Activated CD4-positive, alpha-beta T cell treated with anti-CD3 and anti-CD28 coated beads, Interleukin-2, amount 10 ng/mL, durations not matched to agents 24 days and 14 days (primary cell): ENCODE data around the gene CHPF2. TPM values are rescaled to one million over a fixed set of nuclear protein-coding genes. Genes with fewer than 3 reads are reported as not detected.

Experiments used
- DNase-seq: peaks from one replicate; pipeline ENCODE4 v3.0.0; 2022
- H3K27ac Mint-ChIP-seq: one replicate; pipeline ENCODE4 v1.8.0; 2022; ENCODE audit warnings: mild to moderate bottlenecking, mixed read lengths
- H3K27me3 Mint-ChIP-seq: one replicate; pipeline ENCODE4 v1.8.0; 2022; ENCODE audit warnings: mixed read lengths
- H3K36me3 Mint-ChIP-seq: one replicate; pipeline ENCODE4 v1.8.0; 2022; ENCODE audit warnings: low read depth, mild to moderate bottlenecking, mixed read lengths
- H3K4me1 Mint-ChIP-seq: one replicate; pipeline ENCODE4 v1.8.0; 2021; ENCODE audit warnings: mixed read lengths
- H3K4me3 Mint-ChIP-seq: one replicate; pipeline ENCODE4 v1.8.0; 2022; ENCODE audit warnings: mild to moderate bottlenecking, moderate library complexity, mixed read lengths
- H3K9me3 Mint-ChIP-seq: one replicate; pipeline ENCODE4 v1.8.0; 2021; ENCODE audit warnings: mixed read lengths
- intact Hi-C: fragments of 100-400 bp; cut with micrococcal nuclease; formaldehyde crosslinking; loops from one replicate; pipeline ENCODE4 v1.15.1; 2023
- total RNA-seq: library from RNA; stranded (reverse); gene quantifications from 2 replicates; pipeline ENCODE4 v1.2.3, GENCODE V29; 2022

CHPF2 gene
- total RNA-seq, 1 donor from 2014 or later = 46.4 TPM

GRCh38 chr7:151242159-151243044, 10.1 kb downstream of the CHPF2 start:
- Mint-ChIP-seq H3K4me1 (peaks cover 25% of the 10 kb centered on the region), H3K9me3 (no peaks in the 10 kb centered on the region), H3K27me3 (peaks cover 20% of the 10 kb centered on the region), H3K4me3 (no peak overlapping the region), H3K27ac (no peak overlapping the region), H3K36me3 (peaks cover 5% of the 10 kb centered on the region)
- DNase-seq = no peak
- intact Hi-C loops = loop anchor here (10.0 kb wide), 2 partner anchors 118 to 202 kb away; partner anchors contain the start of gene CRYGN

- Mint-ChIP-seq H3K27ac (no peak overlapping the region), H3K4me3 (peak overlapping the region; percentile 70), H3K4me1 (peaks cover 29% of the 10 kb centered on the region), H3K27me3 (peaks cover 26% of the 10 kb centered on the region), H3K9me3 (no peaks in the 10 kb centered on the region), H3K36me3 (peaks cover 5% of the 10 kb centered on the region)
- intact Hi-C loops = loop anchor here (10.0 kb wide), 2 partner anchors 118 to 202 kb away; partner anchors contain the start of gene CRYGN
- no peak for DNase-seq
These were observed 10.7 kb downstream of the CHPF2 start for GRCh38 chr7:151243045-151243349.

GRCh38 chr7:151243408-151244195, 11.3 kb downstream of the CHPF2 start:
- H3K4me3 Mint-ChIP-seq = peak overlapping the region; percentile 70
- H3K27ac Mint-ChIP-seq = peak overlapping the region; percentile 63
- peaks cover 30% of the 10 kb centered on the region for H3K27me3 Mint-ChIP-seq
- H3K36me3 Mint-ChIP-seq = peaks cover 5% of the 10 kb centered on the region
- intact Hi-C loops = loop anchor here (1.0 to 10.0 kb wide), 5 partner anchors 10 to 201 kb away; partner anchors contain the start of genes ABCF2 and CRYGN
- H3K4me1 Mint-ChIP-seq = peaks cover 32% of the 10 kb centered on the region
- no peaks in the 10 kb centered on the region for H3K9me3 Mint-ChIP-seq
- peak; percentile 85 for DNase-seq

- peak overlapping the region; percentile 70 for H3K4me3 Mint-ChIP-seq
- intact Hi-C loops = loop anchor here (1.0 to 10.0 kb wide), 5 partner anchors 11 to 200 kb away; partner anchors contain the start of genes ABCF2 and CRYGN
These were observed 12.0 kb downstream of the CHPF2 start for GRCh38 chr7:151244196-151244840.

GRCh38 chr7:151244841-151245346, 12.6 kb downstream of the CHPF2 start:
- H3K4me3 Mint-ChIP-seq = peak overlapping the region; percentile 70

More at GRCh38 chr7:151244196-151244840, 12.0 kb downstream of the CHPF2 start:
- Mint-ChIP-seq H3K36me3 (peaks cover 5% of the 10 kb centered on the region), H3K27me3 (peaks cover 32% of the 10 kb centered on the region), H3K4me1 (peaks cover 34% of the 10 kb centered on the region), H3K27ac (no peak overlapping the region), H3K9me3 (no peaks in the 10 kb centered on the region)
- peak; percentile 89 for DNase-seq

GRCh38 chr7:151245360-151246101, 13.2 kb downstream of the CHPF2 start:
- Mint-ChIP-seq H3K4me3 (peak overlapping the region; percentile 70), H3K27me3 (peaks cover 42% of the 10 kb centered on the region), H3K36me3 (no peaks in the 10 kb centered on the region), H3K27ac (no peak overlapping the region), H3K9me3 (no peaks in the 10 kb centered on the region), H3K4me1 (peaks cover 35% of the 10 kb centered on the region)
- intact Hi-C loops = loop anchor here (1.0 to 10.0 kb wide), 5 partner anchors 19 to 199 kb away; partner anchors contain the start of genes ABCF2 and CRYGN
- DNase-seq = peak; percentile 91

More at GRCh38 chr7:151244841-151245346, 12.6 kb downstream of the CHPF2 start:
- Mint-ChIP-seq H3K36me3 (peaks cover 3% of the 10 kb centered on the region), H3K27ac (no peak overlapping the region), H3K4me1 (peaks cover 35% of the 10 kb centered on the region), H3K9me3 (no peaks in the 10 kb centered on the region), H3K27me3 (peaks cover 36% of the 10 kb centered on the region)
- intact Hi-C loops = loop anchor here (1.0 to 10.0 kb wide), 6 partner anchors 12 to 200 kb away; partner anchors contain the start of genes ABCF2 and CRYGN
- no peak for DNase-seq

GRCh38 chr7:151246102-151246850, 14.0 kb downstream of the CHPF2 start:
- peak overlapping the region; percentile 61 for H3K4me3 Mint-ChIP-seq
- H3K27ac Mint-ChIP-seq = no peak overlapping the region
- peaks cover 50% of the 10 kb centered on the region for H3K27me3 Mint-ChIP-seq

GRCh38 chr7:151246851-151247580, 14.7 kb downstream of the CHPF2 start:
- no peak for DNase-seq
- Mint-ChIP-seq H3K9me3 (no peaks in the 10 kb centered on the region), H3K27me3 (peaks cover 51% of the 10 kb centered on the region), H3K36me3 (no peaks in the 10 kb centered on the region), H3K27ac (peak overlapping the region; percentile 41), H3K4me3 (peak overlapping the region; percentile 37), H3K4me1 (peaks cover 36% of the 10 kb centered on the region)
- intact Hi-C loops = loop anchor here (10.0 kb wide), 2 partner anchors 122 to 198 kb away; partner anchors contain the start of gene CRYGN

More at GRCh38 chr7:151246102-151246850, 14.0 kb downstream of the CHPF2 start:
- intact Hi-C loops = loop anchor here (10.0 kb wide), 2 partner anchors 121 to 199 kb away; partner anchors contain the start of gene CRYGN
- Mint-ChIP-seq H3K4me1 (peaks cover 36% of the 10 kb centered on the region), H3K9me3 (no peaks in the 10 kb centered on the region), H3K36me3 (no peaks in the 10 kb centered on the region)
- DNase-seq = no peak

GRCh38 chr7:151247611-151248345, 15.5 kb downstream of the CHPF2 start:
- Mint-ChIP-seq H3K27ac (no peak overlapping the region), H3K9me3 (no peaks in the 10 kb centered on the region), H3K4me3 (peak overlapping the region; percentile 55), H3K4me1 (peaks cover 36% of the 10 kb centered on the region), H3K36me3 (no peaks in the 10 kb centered on the region), H3K27me3 (peaks cover 58% of the 10 kb centered on the region)
- DNase-seq = no peak
- intact Hi-C loops = loop anchor here (2.0 to 10.0 kb wide), 3 partner anchors 29 to 197 kb away; partner anchors contain the start of gene CRYGN

- Mint-ChIP-seq H3K4me3 (peak within 1 kb of the TSS; percentile 80), H3K27ac (no peak within 1 kb of the TSS), H3K36me3 (no peaks in the 10 kb centered on the region), H3K4me1 (peaks cover 31% of the 10 kb centered on the region), H3K9me3 (no peaks in the 10 kb centered on the region), H3K27me3 (peaks cover 62% of the 10 kb centered on the region)
- peak; percentile 70 for DNase-seq
- intact Hi-C loops = loop anchor here (2.0 to 10.0 kb wide), 3 partner anchors 28 to 196 kb away; partner anchors contain the start of gene CRYGN
These were observed 16.2 kb downstream of the CHPF2 start, which contains the start of gene SMARCD3 for GRCh38 chr7:151248346-151249033. TSS of gene SMARCD3 (minus strand) at chr7:151248694. CDS start at chr7:151248562, 132 bp downstream.
